Heart left ventricle (tissue), 16 donors: ENCODE results near the gene GNB3. TPM values are rescaled to one million over a fixed set of nuclear protein-coding genes. Genes with fewer than 3 reads are reported as not detected.

Source experiments
- ATAC-seq, 4 donors: fragments of 200-7000 bp; cut with Tn5 transposase; one replicate each; pipeline ENCODE4 v1.9.1; 2020 to 2022; ENCODE audit warnings: moderate library complexity in 4 of 4, mild to moderate bottlenecking in 3 of 4, moderate number of reproducible peaks in 1 of 4
- DNase-seq, 5 donors: peaks; one replicate each; pipeline ENCODE4 v3.0.0-alpha.2; 2020
- H3K27ac ChIP-seq, 12 donors: fragments of 200-600 bp; sonication (generic) in 4 of 12; one replicate each; pipeline versions ENCODE4 v1.5.0 to v1.8.0; 2016 to 2022; ENCODE audit warnings: mild to moderate bottlenecking in 2 of 12
- H3K27me3 ChIP-seq, 9 donors: fragments of 200-600 bp; sonication (generic) in 2 of 9; one replicate each; pipeline versions ENCODE4 v1.5.1 to v1.8.0; 2016 to 2022; ENCODE audit warnings: mild to moderate bottlenecking in 3 of 9
- H3K36me3 ChIP-seq, 9 donors: fragments of 200-600 bp; sonication (generic) in 2 of 9; one replicate each; pipeline versions ENCODE4 v1.5.0 to v1.8.0; 2018 to 2022; ENCODE audit warnings: mild to moderate bottlenecking in 2 of 9
- H3K4me1 ChIP-seq, 12 donors: fragments of 200-600 bp; sonication (generic) in 4 of 12; one replicate each; pipeline versions ENCODE4 v1.5.0 to v1.8.0; 2016 to 2022; ENCODE audit warnings: mild to moderate bottlenecking in 3 of 12
- H3K4me3 ChIP-seq, 12 donors: fragments of 200-600 bp; sonication (generic) in 4 of 12; one replicate each; pipeline versions ENCODE4 v1.5.0 to v1.8.0; 2017 to 2022; ENCODE audit warnings: mild to moderate bottlenecking in 9 of 12, moderate library complexity in 4 of 12
- H3K9me3 ChIP-seq, 12 donors: fragments of 200-600 bp; sonication (generic) in 4 of 12; one replicate each; pipeline versions ENCODE4 v1.5.0 to v1.8.0; 2016 to 2022; ENCODE audit warnings: mild to moderate bottlenecking in 1 of 12
- CTCF ChIP-seq, 12 donors: fragments of 200-600 bp; sonication (generic) in 4 of 12; IDR thresholded peaks; one replicate each; pipeline versions ENCODE4 v1.5.0 to v1.8.0; 2018 to 2022; ENCODE audit warnings: antibody characterized with exemption in 12 of 12, mild to moderate bottlenecking in 5 of 12
- POLR2A ChIP-seq, 2 donors: fragments of 450-650 bp; IDR thresholded peaks; one replicate each; pipeline ENCODE4 v1.6.1; 2017; ENCODE audit warnings: antibody characterized with exemption in 2 of 2, mild to moderate bottlenecking in 2 of 2, moderate library complexity in 2 of 2
- WGBS, 4 donors: extraction: QIAGEN DNeasy Blood & Tissue Kit in 2 of 4; methylation state at CpG; one replicate each; pipeline versions ENCODE4 v1.1.5 to v1.1.7; 2013 to 2018; 5-methylcytosine and 5-hydroxymethylcytosine counted together
- intact Hi-C, 10 donors: fragments of 100-400 bp; cut with DNase I; formaldehyde crosslinking; loops; one replicate each; pipeline versions ENCODE4 v1.11.1 to v1.14.2; 2022
- polyA plus RNA-seq, 2 donors: library from polyadenylated mRNA; stranded (reverse); fragments of 200-250 nt; gene quantifications; one replicate each; pipeline ENCODE4 v1.2.3, GENCODE V29; 2013
- total RNA-seq, 9 donors: library from RNA; depleted of rRNA in 2 of 9; stranded (reverse); fragments of >200 nt in 2 of 9; fragmentation: NEBNext Ultra II Directional in 3 of 9; extraction: Animal tissue kit (Norgen Biotek cat#: 25700) in 3 of 9; gene quantifications; one replicate each; pipeline versions ENCODE4 v1.1.0 to v1.2.4, GENCODE V29; 2016 to 2023
- donor health status: ischemic (EF 13 %, LVEDD 7.1; RV severe dilation, severe dysfunction).
- donor health status: healthy with polysubstance abuse.
- donor health status: DM: no; HTN: yes; CAD: no.
- donor health status: DM: no; HTN: no; CAD: no.
- donor health status: ischemic (EF 25% LVEDD 6.9; RV normal size, moderate dysfunction).
- donor health status: ischemic (EF 25% LVEDD 5.7; RV mildly dilated, moderate dysfunction).
- donor health status: healthy.
- donor health status: DM: yes; HTN: yes; CAD: no.
- donor health status: ischemic (EF 35%, LVEDD 5.7; RV mildly dilated, moderate dysfunction).
- donor health status: nonischemic (EF 11% LVEDD 7.7; RV severe dilation, severe dysfunction).
- donor health status: DM: yes; HTN: yes; CAD: no.
- donor health status: PGD.
- donor health status: ischemic (EF 29% LVEDD 5.4; RV normal size, mild dysfunction).
- donor health status: nonischemic (EF 23%, LVEDD 6.1; RV moderate dilation, normal function).

Gene GNB3
- total and polyA plus RNA-seq, 11 donors: 0.64 to 12.4 (median 6.2) TPM

DNA sequence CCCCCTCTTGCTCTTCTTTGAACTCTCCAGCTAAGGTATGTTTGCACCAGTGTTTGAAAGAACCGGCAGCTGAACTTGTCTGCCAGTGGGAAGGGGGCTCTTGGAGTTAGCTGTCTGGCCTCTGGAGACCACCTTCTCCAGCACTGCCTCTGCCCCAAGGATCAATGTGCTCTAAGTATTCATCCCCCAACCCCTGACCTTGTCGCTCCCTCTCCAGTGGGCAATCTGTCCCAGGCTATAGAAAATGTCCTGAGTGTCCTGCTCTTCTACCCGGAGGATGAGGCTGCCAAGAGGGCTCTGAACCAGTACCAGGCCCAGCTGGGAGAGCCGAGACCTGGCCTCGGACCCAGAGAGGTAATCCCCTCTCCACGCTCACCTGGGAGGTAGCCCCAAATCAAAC, 9.7 kb upstream of the GNB3 start:
- DNase-seq (no peak), ATAC-seq (no peak)
- whole genome bisulfite sequencing, 4 donors: 85 to 92% (median 91%) methylated on average over 6 of the region's 6 CpGs
- intact Hi-C loops: no loop called here
- H3K27me3 ChIP-seq: peaks cover 0 to 9% (median 0%) of the 10 kb centered on the region in 9 donors
- H3K4me3 ChIP-seq: no peak overlapping the region
- peaks cover 0 to 42% (median 22%) of the 10 kb centered on the region in 12 donors for H3K4me1 ChIP-seq
- H3K9me3 ChIP-seq: no peaks in the 10 kb centered on the region
- no peak overlapping the region for H3K27ac ChIP-seq
- H3K36me3 ChIP-seq: peaks cover 0 to 39% (median 8%) of the 10 kb centered on the region in 9 donors
- TF ChIP-seq POLR2A (IDR thresholded peaks at IDR 0.05) (no peak), CTCF (IDR thresholded peaks at IDR 0.05) (no peak)

- peaks cover 0 to 43% (median 8%) of the 10 kb centered on the region in 9 donors for H3K36me3 ChIP-seq
- DNase-seq (peak in 2 of 5 donors; percentile 19 to 32), ATAC-seq (no peak)
- H3K9me3 ChIP-seq: no peaks in the 10 kb centered on the region
- peak overlapping the region in 1 of 12 donors; percentile 80 for H3K27ac ChIP-seq
- H3K27me3 ChIP-seq: peaks cover 0 to 9% (median 0%) of the 10 kb centered on the region in 9 donors
- WGBS, 4 donors: 86 to 92% (median 89%) methylated on average over 12 of the region's 12 CpGs
- TF ChIP-seq CTCF (IDR thresholded peaks at IDR 0.05) (no peak), POLR2A (IDR thresholded peaks at IDR 0.05) (no peak)
- H3K4me3 ChIP-seq: no peak overlapping the region
- H3K4me1 ChIP-seq: peaks cover 0 to 47% (median 22%) of the 10 kb centered on the region in 12 donors
- intact Hi-C loops: no loop called here
Measured at GRCh38 chr12:6831450-6831995, 9.2 kb upstream of the GNB3 start.

DNA sequence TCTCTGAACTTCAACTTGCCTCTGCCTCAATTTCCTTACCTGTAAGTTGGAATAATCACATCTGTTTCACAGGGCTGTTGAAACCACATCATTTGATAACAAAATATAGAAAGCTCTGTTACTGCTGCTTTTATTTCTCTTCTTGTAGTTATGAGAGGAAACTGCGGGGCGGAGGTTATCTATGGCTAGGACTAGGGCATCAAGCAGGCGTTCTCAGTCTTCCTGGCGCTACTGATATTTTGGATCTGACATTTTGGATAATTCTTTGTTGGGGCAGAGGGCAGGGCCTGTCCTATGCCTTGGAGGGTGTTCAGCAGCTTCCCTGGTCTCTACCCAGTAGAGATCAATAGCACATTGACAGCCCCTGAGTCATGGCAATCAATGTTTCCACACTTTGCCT, 8.6 kb upstream of the GNB3 start:
- Histone ChIP-seq H3K4me1 (peaks cover 0 to 42% (median 18%) of the 10 kb centered on the region in 12 donors), H3K9me3 (no peaks in the 10 kb centered on the region), H3K4me3 (no peak overlapping the region), H3K27me3 (peaks cover 0 to 9% (median 0%) of the 10 kb centered on the region in 9 donors), H3K36me3 (peaks cover 0 to 49% (median 14%) of the 10 kb centered on the region in 9 donors), H3K27ac (peak overlapping the region in 3 of 12 donors; percentile 23 to 82 (median 80))
- DNase-seq: peak in 1 of 5 donors; percentile 2
- ATAC-seq: no peak
- no peak for TF ChIP-seq CTCF (IDR thresholded peaks at IDR 0.05)
- no peak for TF ChIP-seq POLR2A (IDR thresholded peaks at IDR 0.05)
- 86 to 90% (median 89%) methylated on average over 4 of the region's 4 CpGs for WGBS, 4 donors
- intact Hi-C loops: no loop called here

DNA sequence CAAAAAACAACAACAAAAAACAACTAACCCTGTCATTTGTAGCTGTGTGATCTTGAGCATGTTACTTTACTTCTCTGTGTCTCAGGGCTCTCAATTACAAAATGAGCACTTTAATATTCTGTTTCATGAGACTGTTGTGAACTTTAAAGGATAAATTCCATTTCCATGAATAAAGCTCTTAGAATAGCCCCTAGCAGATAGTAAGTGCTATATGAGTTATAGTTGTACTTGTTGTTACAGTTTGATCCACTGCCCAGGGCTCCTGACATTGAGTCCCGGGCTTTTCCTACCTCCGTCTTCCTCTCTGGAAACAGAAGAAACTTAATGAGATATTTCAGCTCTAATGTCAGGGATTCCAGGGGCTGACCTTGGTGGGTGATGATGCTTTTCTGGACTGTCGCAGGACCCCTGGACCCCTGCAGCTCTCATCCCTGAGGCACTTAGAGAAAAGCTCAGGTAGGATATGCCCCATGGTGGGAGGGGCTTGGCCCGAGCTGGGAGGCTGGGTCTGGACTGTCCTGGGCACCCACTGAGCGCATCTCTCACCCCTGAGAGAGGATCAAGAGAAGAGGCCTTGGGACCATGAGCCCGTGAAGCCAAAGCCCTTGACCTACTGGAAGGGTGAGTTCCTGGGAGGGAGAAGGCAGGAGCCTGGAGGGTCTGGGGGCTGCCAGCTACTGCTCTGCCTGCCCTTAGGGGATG, 7.4 kb upstream of the GNB3 start:
- H3K4me3 ChIP-seq: peak overlapping the region in 11 of 12 donors; percentile 0 to 59 (median 46)
- DNase-seq (peak in 2 of 5 donors; percentile 14 to 65), ATAC-seq (peak; percentile 43 to 69 (median 56))
- peaks cover 0 to 6% (median 0%) of the 10 kb centered on the region in 9 donors for H3K27me3 ChIP-seq
- TF ChIP-seq CTCF (IDR thresholded peaks at IDR 0.05) (no peak), POLR2A (IDR thresholded peaks at IDR 0.05) (no peak)
- intact Hi-C loops: no loop called here
- 56 to 58% (median 57%) methylated on average over 3 to 6 of the region's 6 CpGs for WGBS, 4 donors
- H3K27ac ChIP-seq: peak overlapping the region; percentile 26 to 97 (median 80)
- H3K4me1 ChIP-seq: peaks cover 0 to 37% (median 14%) of the 10 kb centered on the region in 12 donors
- H3K9me3 ChIP-seq: no peaks in the 10 kb centered on the region
- H3K36me3 ChIP-seq: peaks cover 0 to 61% (median 26%) of the 10 kb centered on the region in 9 donors
